ENCODE data around the gene WDR43. TPM values are rescaled to one million over a fixed set of nuclear protein-coding genes. Genes with fewer than 3 reads are reported as not detected.

WDR43 gene
- total and polyA plus RNA-seq, 2 experiments from 2014 or later: 101 to 140 TPM

- TF ChIP-seq JUNB (IDR thresholded peaks at IDR 0.05; ENCODE audit: unreplicated experiment): no peak
- TF ChIP-seq EZH2phosphoT487 (IDR thresholded peaks at IDR 0.05; ENCODE audit: unreplicated experiment): no peak
- TF ChIP-seq, protein P1, sequence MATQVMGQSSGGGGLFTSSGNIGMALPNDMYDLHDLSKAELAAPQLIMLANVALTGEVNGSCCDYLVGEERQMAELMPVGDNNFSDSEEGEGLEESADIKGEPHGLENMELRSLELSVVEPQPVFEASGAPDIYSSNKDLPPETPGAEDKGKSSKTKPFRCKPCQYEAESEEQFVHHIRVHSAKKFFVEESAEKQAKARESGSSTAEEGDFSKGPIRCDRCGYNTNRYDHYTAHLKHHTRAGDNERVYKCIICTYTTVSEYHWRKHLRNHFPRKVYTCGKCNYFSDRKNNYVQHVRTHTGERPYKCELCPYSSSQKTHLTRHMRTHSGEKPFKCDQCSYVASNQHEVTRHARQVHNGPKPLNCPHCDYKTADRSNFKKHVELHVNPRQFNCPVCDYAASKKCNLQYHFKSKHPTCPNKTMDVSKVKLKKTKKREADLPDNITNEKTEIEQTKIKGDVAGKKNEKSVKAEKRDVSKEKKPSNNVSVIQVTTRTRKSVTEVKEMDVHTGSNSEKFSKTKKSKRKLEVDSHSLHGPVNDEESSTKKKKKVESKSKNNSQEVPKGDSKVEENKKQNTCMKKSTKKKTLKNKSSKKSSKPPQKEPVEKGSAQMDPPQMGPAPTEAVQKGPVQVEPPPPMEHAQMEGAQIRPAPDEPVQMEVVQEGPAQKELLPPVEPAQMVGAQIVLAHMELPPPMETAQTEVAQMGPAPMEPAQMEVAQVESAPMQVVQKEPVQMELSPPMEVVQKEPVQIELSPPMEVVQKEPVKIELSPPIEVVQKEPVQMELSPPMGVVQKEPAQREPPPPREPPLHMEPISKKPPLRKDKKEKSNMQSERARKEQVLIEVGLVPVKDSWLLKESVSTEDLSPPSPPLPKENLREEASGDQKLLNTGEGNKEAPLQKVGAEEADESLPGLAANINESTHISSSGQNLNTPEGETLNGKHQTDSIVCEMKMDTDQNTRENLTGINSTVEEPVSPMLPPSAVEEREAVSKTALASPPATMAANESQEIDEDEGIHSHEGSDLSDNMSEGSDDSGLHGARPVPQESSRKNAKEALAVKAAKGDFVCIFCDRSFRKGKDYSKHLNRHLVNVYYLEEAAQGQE (IDR thresholded peaks at IDR 0.05; ENCODE audit: unreplicated experiment): no peak
- TF ChIP-seq NANOG (IDR thresholded peaks at IDR 0.05; ENCODE audit: borderline replicate concordance): no peak
Observed at GRCh38 chr2:28962505-28962904, 68.0 kb downstream of the WDR43 start (continued).

- Mint-ChIP-seq H3K27me3 (ENCODE audit: insufficient read depth, low read depth, poor library complexity) (peaks cover 12% of the 10 kb centered on the region), H3K36me3 (ENCODE audit: low read depth) (no peaks in the 10 kb centered on the region), H3K9me3 (no peaks in the 10 kb centered on the region), H3K4me3 (no peak overlapping the region), H3K4me1 (no peaks in the 10 kb centered on the region), H3K27ac (no peak overlapping the region)
- no peaks in the 10 kb centered on the region for H4K20me1 ChIP-seq (replicated peaks; ENCODE audit: insufficient read depth)
- no peak for TF ChIP-seq JUNB (IDR thresholded peaks at IDR 0.05; ENCODE audit: unreplicated experiment)
- TF ChIP-seq, protein P2, sequence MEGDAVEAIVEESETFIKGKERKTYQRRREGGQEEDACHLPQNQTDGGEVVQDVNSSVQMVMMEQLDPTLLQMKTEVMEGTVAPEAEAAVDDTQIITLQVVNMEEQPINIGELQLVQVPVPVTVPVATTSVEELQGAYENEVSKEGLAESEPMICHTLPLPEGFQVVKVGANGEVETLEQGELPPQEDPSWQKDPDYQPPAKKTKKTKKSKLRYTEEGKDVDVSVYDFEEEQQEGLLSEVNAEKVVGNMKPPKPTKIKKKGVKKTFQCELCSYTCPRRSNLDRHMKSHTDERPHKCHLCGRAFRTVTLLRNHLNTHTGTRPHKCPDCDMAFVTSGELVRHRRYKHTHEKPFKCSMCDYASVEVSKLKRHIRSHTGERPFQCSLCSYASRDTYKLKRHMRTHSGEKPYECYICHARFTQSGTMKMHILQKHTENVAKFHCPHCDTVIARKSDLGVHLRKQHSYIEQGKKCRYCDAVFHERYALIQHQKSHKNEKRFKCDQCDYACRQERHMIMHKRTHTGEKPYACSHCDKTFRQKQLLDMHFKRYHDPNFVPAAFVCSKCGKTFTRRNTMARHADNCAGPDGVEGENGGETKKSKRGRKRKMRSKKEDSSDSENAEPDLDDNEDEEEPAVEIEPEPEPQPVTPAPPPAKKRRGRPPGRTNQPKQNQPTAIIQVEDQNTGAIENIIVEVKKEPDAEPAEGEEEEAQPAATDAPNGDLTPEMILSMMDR (conservative IDR thresholded peaks at IDR 0.05; ENCODE audit: low read depth in 2 of 2): no peak
- no peak for TF ChIP-seq NANOG (IDR thresholded peaks at IDR 0.05; ENCODE audit: borderline replicate concordance)
- TF ChIP-seq, protein P1 (IDR thresholded peaks at IDR 0.05; ENCODE audit: unreplicated experiment): no peak
- TF ChIP-seq EZH2phosphoT487 (IDR thresholded peaks at IDR 0.05; ENCODE audit: unreplicated experiment): no peak
- H3K27me3 ChIP-seq (ENCODE audit: insufficient read depth): no peaks in the 10 kb centered on the region
- H3K79me2 ChIP-seq (replicated peaks; ENCODE audit: insufficient read depth): no peaks in the 10 kb centered on the region
- no peaks in the 10 kb centered on the region for H3K9me2 ChIP-seq (ENCODE audit: insufficient read depth)
- H2AFZ ChIP-seq: no peak overlapping the region
- no peak overlapping the region for H3K4me3 ChIP-seq
- ATAC-seq (no peak), DNase-seq (ENCODE audit: low spot score) (peak; percentile 14)
- H3K27ac ChIP-seq (ENCODE audit: low read depth): no peak overlapping the region
- no peak overlapping the region for H3K4me2 ChIP-seq
- no peaks in the 10 kb centered on the region for H3F3A ChIP-seq (replicated peaks; ENCODE audit: low read depth)
- H3K36me3 ChIP-seq (ENCODE audit: insufficient read depth): no peaks in the 10 kb centered on the region
- no peaks in the 10 kb centered on the region for H3K4me1 ChIP-seq (ENCODE audit: insufficient read depth)
Observed at GRCh38 chr2:28970464-28971160, 76.1 kb downstream of the WDR43 start.

Measured in GM23338 (cell line).